ENCODE results near the gene GRIP1. TPM values are rescaled to one million over a fixed set of nuclear protein-coding genes. Genes with fewer than 3 reads are reported as not detected.
"Not testable (repeated sequence)": the region's sequence is repeated elsewhere in the genome, so short reads cannot be mapped to it uniquely, and the experiment has no call there.

Gene GRIP1

DNA sequence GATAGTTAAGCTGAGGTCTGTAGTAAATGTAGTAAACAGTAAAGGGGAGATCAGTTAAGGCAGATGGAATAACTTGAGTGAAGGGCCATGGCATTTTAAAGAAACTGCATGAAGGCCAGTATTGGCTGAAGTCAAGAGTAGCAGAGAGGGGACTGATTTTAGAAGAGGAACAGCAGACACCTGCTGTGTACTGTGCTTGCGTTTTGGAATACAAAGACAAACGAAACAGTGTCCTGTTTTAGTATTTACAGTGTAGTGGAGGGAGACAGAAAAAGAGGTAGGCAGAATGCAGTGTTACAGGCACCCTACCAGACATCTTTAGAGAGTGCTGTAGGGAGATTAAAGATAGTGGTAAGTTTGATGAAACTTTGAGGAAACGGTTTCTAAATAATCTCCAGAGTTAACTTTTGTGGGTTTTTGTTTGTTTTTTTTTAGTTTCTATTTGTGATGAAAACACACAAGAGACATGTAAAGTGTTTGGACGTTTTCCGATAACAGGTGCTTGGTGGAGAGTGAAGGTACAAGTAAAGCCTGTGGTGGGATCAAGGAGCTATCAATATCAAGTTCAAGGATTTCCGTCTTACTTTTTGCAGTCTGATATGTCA, 374.5 kb downstream of the GRIP1 start:
- Histone ChIP-seq H3K36me3 (ENCODE audit: insufficient read depth, low read length) (no peaks in the 10 kb centered on the region), H3K4me1 (ENCODE audit: control insufficient read depth, insufficient read depth, low read length) (no peaks in the 10 kb centered on the region), H3K9me3 (replicated peaks; ENCODE audit: low read length) (no peaks in the 10 kb centered on the region), H3K9ac (ENCODE audit: low read depth, low read length) (no peak overlapping the region), H3K27me3 (ENCODE audit: control insufficient read depth, insufficient read depth, low read length) (peaks cover 9% of the 10 kb centered on the region), H3K4me3 (ENCODE audit: low read length) (no peak overlapping the region), H3K4me2 (ENCODE audit: low read length) (no peak overlapping the region)

DNA sequence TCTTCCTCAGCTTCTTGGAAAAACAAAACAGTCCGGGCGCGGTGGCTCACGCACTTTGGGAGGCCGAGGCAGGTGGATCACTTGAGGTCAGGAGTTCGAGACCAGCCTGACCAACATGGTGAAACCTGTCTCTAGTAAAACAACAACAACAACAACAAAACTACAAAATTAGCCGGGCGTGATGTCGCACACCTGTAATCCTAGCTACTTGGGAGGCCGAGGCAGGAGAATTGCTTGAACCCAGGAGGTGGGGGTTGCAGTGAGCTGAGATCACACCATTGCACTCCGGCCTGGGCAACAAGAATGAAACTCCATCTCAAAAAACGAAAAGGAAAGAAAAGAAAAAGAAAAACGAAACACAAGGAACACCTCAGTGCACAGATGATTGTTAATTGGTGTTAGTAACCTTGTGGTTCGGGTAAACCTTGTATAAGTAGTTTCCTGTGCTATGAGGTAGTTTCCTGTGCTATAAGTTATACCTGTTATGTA, 375.5 kb downstream of the GRIP1 start:
- peaks cover 12% of the 10 kb centered on the region for H3K27me3 ChIP-seq (ENCODE audit: control insufficient read depth, insufficient read depth, low read length)
- not testable (repeated sequence) for H3K4me3 ChIP-seq (ENCODE audit: low read length); H3K9ac ChIP-seq (ENCODE audit: low read depth, low read length); H3K9me3 ChIP-seq (replicated peaks; ENCODE audit: low read length); H3K36me3 ChIP-seq (ENCODE audit: insufficient read depth, low read length); H3K4me1 ChIP-seq (ENCODE audit: control insufficient read depth, insufficient read depth, low read length)
- H3K4me2 ChIP-seq (ENCODE audit: low read length), result peak overlapping the region; percentile 83

DNA sequence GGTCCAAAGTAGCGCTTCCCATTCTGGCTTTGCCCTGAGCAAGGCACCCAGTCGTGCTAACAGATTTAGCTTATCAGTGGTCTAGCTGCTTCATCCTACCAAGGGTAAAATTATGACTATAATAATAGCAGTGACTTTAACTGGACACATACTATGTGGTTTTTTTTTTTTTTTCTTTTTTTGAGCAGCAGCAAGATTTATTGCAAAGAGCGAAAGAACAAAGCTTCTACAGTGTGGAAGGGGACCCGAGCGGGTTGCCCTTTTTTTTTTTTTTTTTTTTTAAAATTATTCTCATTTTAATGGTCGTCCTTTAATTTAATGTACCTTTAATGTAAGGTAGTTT, 376.1 kb downstream of the GRIP1 start:
- Histone ChIP-seq H3K4me1 (ENCODE audit: control insufficient read depth, insufficient read depth, low read length) (no peaks in the 10 kb centered on the region), H3K4me3 (ENCODE audit: low read length) (peak overlapping the region; percentile 74), H3K4me2 (ENCODE audit: low read length) (peak overlapping the region; percentile 83), H3K36me3 (ENCODE audit: insufficient read depth, low read length) (no peaks in the 10 kb centered on the region), H3K9ac (ENCODE audit: low read depth, low read length) (peak overlapping the region; percentile 69), H3K27me3 (ENCODE audit: control insufficient read depth, insufficient read depth, low read length) (peaks cover 16% of the 10 kb centered on the region), H3K9me3 (replicated peaks; ENCODE audit: low read length) (no peaks in the 10 kb centered on the region)

DNA sequence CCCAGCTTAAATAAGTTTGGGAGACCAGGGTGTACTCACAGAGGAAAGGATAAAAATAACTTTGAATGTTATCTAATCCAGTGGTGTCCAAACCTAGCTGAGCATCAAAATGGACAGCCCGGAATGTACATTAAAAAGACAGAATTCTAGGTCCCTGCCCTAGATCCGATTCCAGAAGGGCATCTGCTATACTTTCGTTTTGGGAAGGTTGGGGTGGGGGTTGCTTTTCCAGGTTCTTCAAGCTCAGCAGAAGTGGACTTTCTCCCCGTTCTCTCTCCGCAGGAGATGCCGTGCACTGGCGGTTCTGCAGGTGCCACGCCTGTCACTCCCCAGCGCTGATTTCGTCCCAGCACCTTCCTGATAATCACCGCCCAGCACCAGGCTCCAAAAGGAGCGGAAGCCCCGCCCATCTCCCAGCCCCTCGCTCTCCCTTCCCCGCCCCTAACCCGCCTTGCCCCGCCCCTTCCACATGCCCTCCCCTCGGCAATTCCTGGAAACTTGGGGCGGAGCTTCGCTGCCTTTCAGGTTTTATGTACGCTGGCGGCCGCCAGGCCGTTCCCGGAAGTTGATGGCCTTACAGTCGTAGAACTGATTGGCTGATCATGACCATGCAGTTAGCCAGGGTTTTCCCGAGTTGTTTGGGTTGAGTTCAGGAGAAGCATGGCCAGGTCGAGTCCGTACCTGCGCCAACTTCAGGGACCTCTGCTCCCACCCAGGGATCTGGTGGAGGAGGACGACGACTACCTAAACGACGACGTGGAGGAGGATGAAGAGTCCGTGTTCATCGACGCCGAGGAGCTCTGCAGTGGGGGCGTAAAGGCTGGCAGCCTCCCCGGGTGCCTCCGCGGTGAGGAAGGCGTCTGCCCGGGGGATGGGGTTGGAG, 376.7 kb downstream of the GRIP1 start, which contains the start of gene HELB:
TSS of gene HELB (plus strand) at position 550 of the 883 bp plus-strand sequence. CDS start at position 661, 111 bp downstream.
- H3K9ac ChIP-seq (ENCODE audit: low read depth, low read length), result peak within 1 kb of the TSS; percentile 69
- peak within 1 kb of the TSS; percentile 74 for H3K4me3 ChIP-seq (ENCODE audit: low read length)
- H3K27me3 ChIP-seq (ENCODE audit: control insufficient read depth, insufficient read depth, low read length), result peaks cover 20% of the 10 kb centered on the region
- H3K4me2 ChIP-seq (ENCODE audit: low read length), result peak within 1 kb of the TSS; percentile 83
- H3K4me1 ChIP-seq (ENCODE audit: control insufficient read depth, insufficient read depth, low read length), result no peaks in the 10 kb centered on the region
- H3K9me3 ChIP-seq (replicated peaks; ENCODE audit: low read length), result no peaks in the 10 kb centered on the region
- H3K36me3 ChIP-seq (ENCODE audit: insufficient read depth, low read length), result no peaks in the 10 kb centered on the region

DNA sequence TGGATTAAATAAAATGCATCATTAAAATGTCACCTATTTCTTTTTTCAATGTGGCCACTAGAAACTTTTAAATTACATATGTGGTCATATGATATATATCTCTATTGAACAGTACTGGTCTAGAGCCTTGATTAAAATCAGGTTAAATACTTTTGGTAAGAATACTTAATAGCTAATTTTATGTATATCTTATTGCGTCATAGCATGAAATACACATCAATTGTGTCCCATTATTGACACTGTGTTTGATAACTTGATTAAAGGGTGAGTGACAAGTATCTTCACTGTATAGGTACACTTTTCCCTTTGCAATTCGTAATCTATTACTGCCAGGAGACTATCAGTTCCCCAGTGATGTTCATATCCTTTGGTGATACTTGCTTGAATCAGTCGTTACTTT, 381.0 kb downstream of the GRIP1 start:
- no peaks in the 10 kb centered on the region for H3K9me3 ChIP-seq (replicated peaks; ENCODE audit: low read length)
- H3K4me2 ChIP-seq (ENCODE audit: low read length), result no peak overlapping the region
- peaks cover 40% of the 10 kb centered on the region for H3K27me3 ChIP-seq (ENCODE audit: control insufficient read depth, insufficient read depth, low read length)
- H3K36me3 ChIP-seq (ENCODE audit: insufficient read depth, low read length), result no peaks in the 10 kb centered on the region
- no peaks in the 10 kb centered on the region for H3K4me1 ChIP-seq (ENCODE audit: control insufficient read depth, insufficient read depth, low read length)
- H3K9ac ChIP-seq (ENCODE audit: low read depth, low read length), result no peak overlapping the region
- no peak overlapping the region for H3K4me3 ChIP-seq (ENCODE audit: low read length)

Small RNA genes lying within 50 kb of the gene (small RNA-seq; reads per million reads assigned to genes)
- not detected for gene OSBPL9P5

Measured in skeletal muscle satellite cell (primary cell).